ENCODE measurements around the gene GNAS. TPM values are rescaled to one million over a fixed set of nuclear protein-coding genes. Genes with fewer than 3 reads are reported as not detected.

Gene GNAS
- total RNA-seq, 1 donor from 2014 or later: 875 TPM

- H3K27me3 ChIP-seq: no peaks in the 10 kb centered on the region
Measured at GRCh38 chr20:58896820-58897219, 44.3 kb downstream of the GNAS start.

DNA sequence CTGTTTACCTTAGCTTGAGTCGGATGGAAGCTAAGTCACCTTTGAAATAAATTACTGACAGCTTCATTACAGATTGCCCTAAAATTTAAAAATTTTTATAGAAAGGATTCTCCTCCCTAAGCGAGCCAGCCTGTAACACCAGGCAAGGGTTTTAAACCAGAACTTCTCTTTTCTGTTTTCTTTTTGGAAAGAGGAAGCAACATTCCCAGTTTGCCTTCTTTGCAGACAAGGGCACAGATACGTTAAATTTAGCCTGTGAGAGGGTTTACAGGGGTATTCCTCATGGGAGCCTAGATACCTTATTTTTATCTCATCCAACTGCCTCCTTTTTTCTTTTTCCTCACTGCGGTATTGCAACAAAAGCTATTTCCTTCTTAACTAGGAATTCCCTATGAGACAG, 45.0 kb downstream of the GNAS start:
- Histone ChIP-seq H3K27me3 (no peaks in the 10 kb centered on the region), H3K4me1 (peaks cover 91% of the 10 kb centered on the region), H3K27ac (no peak overlapping the region), H3K36me3 (peaks cover 0 to 26% of the 10 kb centered on the region in 2 donors), H3K9me3 (no peaks in the 10 kb centered on the region), H3K4me3 (no peak overlapping the region)
- no peak for DNase-seq (ENCODE audit: extremely low spot score in 2 of 2)
- TF ChIP-seq CTCF (IDR thresholded peaks at IDR 0.05): no peak
- TF ChIP-seq POLR2A (IDR thresholded peaks at IDR 0.05): no peak
- no peak for TF ChIP-seq POLR2AphosphoS5 (IDR thresholded peaks at IDR 0.05; ENCODE audit: insufficient read depth in 1 of 2, low read depth in 1 of 2)
- intact Hi-C loops (cut with DNase I): no loop called here

More at GRCh38 chr20:58896820-58897219, 44.3 kb downstream of the GNAS start:
- H3K4me1 ChIP-seq: peaks cover 88% of the 10 kb centered on the region
- H3K27ac ChIP-seq: no peak overlapping the region
- DNase-seq (ENCODE audit: extremely low spot score in 2 of 2): no peak
- peaks cover 0 to 26% of the 10 kb centered on the region in 2 donors for H3K36me3 ChIP-seq
- intact Hi-C loops (cut with DNase I): no loop called here
- TF ChIP-seq POLR2A (IDR thresholded peaks at IDR 0.05) (no peak), CTCF (IDR thresholded peaks at IDR 0.05) (no peak), POLR2AphosphoS5 (IDR thresholded peaks at IDR 0.05; ENCODE audit: insufficient read depth in 1 of 2, low read depth in 1 of 2) (no peak)
- no peak overlapping the region for H3K4me3 ChIP-seq
- H3K9me3 ChIP-seq: no peaks in the 10 kb centered on the region

DNA sequence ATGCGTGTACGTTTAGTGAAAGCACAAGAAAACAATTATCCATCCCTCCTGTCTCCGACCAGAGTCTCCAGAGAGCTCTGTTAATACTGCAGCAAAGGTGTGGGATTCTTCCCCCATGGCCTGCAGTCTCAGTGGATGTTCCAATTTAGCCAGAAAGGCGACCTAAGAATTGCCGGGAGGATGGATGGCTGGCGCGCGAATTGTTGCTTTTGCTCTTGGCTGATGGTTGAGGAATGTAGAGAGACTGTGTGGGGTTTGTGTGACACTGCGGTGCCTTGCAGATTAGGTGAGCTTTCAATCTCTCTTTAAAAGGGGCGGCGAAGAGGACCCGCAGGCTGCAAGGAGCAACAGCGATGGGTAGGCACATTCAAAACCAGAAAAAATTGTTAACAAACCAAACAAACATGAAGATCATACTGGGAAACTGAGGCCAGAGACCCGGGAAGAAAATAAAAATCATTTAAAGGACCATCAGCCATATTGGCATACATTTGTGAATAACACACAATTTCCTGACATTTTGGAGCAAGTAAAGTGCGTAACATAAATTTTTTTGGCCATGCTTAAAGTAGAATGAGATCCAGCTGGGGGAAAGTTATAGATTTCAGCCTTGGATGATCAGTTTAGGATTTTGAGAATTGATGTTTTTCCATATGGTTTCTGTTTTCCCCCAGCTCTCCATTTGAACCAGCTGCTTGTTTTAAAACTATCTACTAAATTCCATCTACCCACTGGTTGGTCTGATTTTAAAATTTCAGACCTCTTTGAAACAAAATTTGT, 46.3 kb downstream of the GNAS start:
- Histone ChIP-seq H3K4me1 (peaks cover 93% of the 10 kb centered on the region), H3K36me3 (peaks cover 0 to 34% of the 10 kb centered on the region in 2 donors), H3K9me3 (no peaks in the 10 kb centered on the region), H3K27ac (no peak overlapping the region), H3K27me3 (no peaks in the 10 kb centered on the region), H3K4me3 (no peak overlapping the region)
- no peak for DNase-seq (ENCODE audit: extremely low spot score in 2 of 2)
- intact Hi-C loops (cut with DNase I): no loop called here
- no peak for TF ChIP-seq POLR2AphosphoS5 (IDR thresholded peaks at IDR 0.05; ENCODE audit: insufficient read depth in 1 of 2, low read depth in 1 of 2)
- no peak for TF ChIP-seq CTCF (IDR thresholded peaks at IDR 0.05)
- TF ChIP-seq POLR2A (IDR thresholded peaks at IDR 0.05): no peak

DNA sequence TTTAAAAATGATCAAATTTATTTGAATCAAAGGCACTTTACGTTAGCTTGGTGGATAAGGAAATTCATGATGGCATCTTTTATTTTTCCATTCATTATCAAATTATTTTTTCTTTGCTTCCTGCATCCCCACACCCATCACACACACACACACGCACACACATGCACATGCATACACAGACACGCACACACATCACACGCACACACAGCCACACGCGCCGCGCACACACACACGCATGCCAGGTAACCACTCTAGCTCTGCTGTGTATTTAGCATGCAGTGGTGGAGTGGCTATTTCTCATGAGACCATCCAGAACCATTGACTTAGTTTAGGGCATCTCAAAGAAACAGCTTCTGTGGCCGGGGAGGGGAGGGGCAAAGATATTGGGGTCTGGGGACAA, 47.0 kb downstream of the GNAS start:
- intact Hi-C loops (cut with DNase I): no loop called here
- no peak for DNase-seq (ENCODE audit: extremely low spot score in 2 of 2)
- H3K9me3 ChIP-seq: no peaks in the 10 kb centered on the region
- peaks cover 86% of the 10 kb centered on the region for H3K4me1 ChIP-seq
- H3K27me3 ChIP-seq: no peaks in the 10 kb centered on the region
- TF ChIP-seq POLR2AphosphoS5 (IDR thresholded peaks at IDR 0.05; ENCODE audit: insufficient read depth in 1 of 2, low read depth in 1 of 2) (no peak), CTCF (IDR thresholded peaks at IDR 0.05) (no peak), POLR2A (IDR thresholded peaks at IDR 0.05) (no peak)
- H3K27ac ChIP-seq: no peak overlapping the region
- peaks cover 0 to 41% of the 10 kb centered on the region in 2 donors for H3K36me3 ChIP-seq
- H3K4me3 ChIP-seq: no peak overlapping the region

- no peak for TF ChIP-seq POLR2A (IDR thresholded peaks at IDR 0.05)
- no peak for TF ChIP-seq POLR2AphosphoS5 (IDR thresholded peaks at IDR 0.05; ENCODE audit: insufficient read depth in 1 of 2, low read depth in 1 of 2)
- TF ChIP-seq CTCF (IDR thresholded peaks at IDR 0.05): no peak
- no peak for DNase-seq (ENCODE audit: extremely low spot score in 2 of 2)
- intact Hi-C loops (cut with DNase I): no loop called here
- H3K27ac ChIP-seq: no peak overlapping the region
- no peak overlapping the region for H3K4me3 ChIP-seq
- H3K9me3 ChIP-seq: no peaks in the 10 kb centered on the region
- H3K27me3 ChIP-seq: no peaks in the 10 kb centered on the region
- peaks cover 0 to 49% of the 10 kb centered on the region in 2 donors for H3K36me3 ChIP-seq
- H3K4me1 ChIP-seq: peaks cover 77% of the 10 kb centered on the region
Measured at GRCh38 chr20:58900397-58900796, 47.9 kb downstream of the GNAS start.

Measured in vagina (tissue), 2 donors.